Activated CD8-positive, alpha-beta T cell treated with anti-CD3 and anti-CD28 coated beads for 36 hours (primary cell): ENCODE results near the gene RNF19B. TPM values are rescaled to one million over a fixed set of nuclear protein-coding genes. Genes with fewer than 3 reads are reported as not detected.

ENCODE experiments used
- ATAC-seq: fragments of 200-7000 bp; cut with Tn5 transposase; one replicate; pipeline ENCODE4 v1.10.0; 2021; ENCODE audit warnings: mild to moderate bottlenecking, moderate library complexity
- CTCF ChIA-PET: fragments of 350-600 bp; sonication (Branson Sonifier 250); formaldehyde crosslinking; loops from one replicate; lab custom pipeline; 2021; ENCODE audit warnings: antibody characterized with exemption; lab: Charles Lee
- POLR2A ChIA-PET: fragments of 350-600 bp; sonication (Branson Sonifier 250); formaldehyde crosslinking; loops from one replicate; lab custom pipeline; 2021; ENCODE audit warnings: antibody characterized with exemption; lab: Charles Lee
- DNase-seq: peaks from one replicate; pipeline ENCODE4 v3.0.0-alpha.2; 2020
- H3K27ac Mint-ChIP-seq: one replicate; pipeline ENCODE4 v1.8.0; 2021; ENCODE audit warnings: mild to moderate bottlenecking, mixed read lengths
- H3K27me3 Mint-ChIP-seq: one replicate; pipeline ENCODE4 v1.8.0; 2021; ENCODE audit warnings: mixed read lengths
- H3K36me3 Mint-ChIP-seq: one replicate; pipeline ENCODE4 v1.8.0; 2021; ENCODE audit warnings: low read depth, mixed read lengths
- H3K4me1 Mint-ChIP-seq: one replicate; pipeline ENCODE4 v1.8.0; 2021; ENCODE audit warnings: low read depth, mixed read lengths
- H3K4me3 Mint-ChIP-seq: one replicate; pipeline ENCODE4 v1.8.0; 2021; ENCODE audit warnings: mild to moderate bottlenecking, moderate library complexity, mixed read lengths
- H3K9me3 Mint-ChIP-seq: one replicate; pipeline ENCODE4 v1.8.0; 2021; ENCODE audit warnings: mixed read lengths
- intact Hi-C: fragments of 100-400 bp; cut with micrococcal nuclease; formaldehyde crosslinking; loops from one replicate; pipeline ENCODE4 v1.10.0; 2022
- total RNA-seq, 2 experiments: library from RNA; stranded (reverse); gene quantifications; one replicate each; pipeline ENCODE4 v1.2.3, GENCODE V29; 2021
- TF ChIP-seq, protein P1 (sequence below): fragments of 200-600 bp; IDR thresholded peaks from one replicate; pipeline ENCODE4 v1.8.0; 2022; ENCODE audit warnings: antibody characterized with exemption, mild to moderate bottlenecking

The RNF19B gene
- total RNA-seq, 2 experiments from 2014 or later, result 10.6 to 10.9 TPM

DNA sequence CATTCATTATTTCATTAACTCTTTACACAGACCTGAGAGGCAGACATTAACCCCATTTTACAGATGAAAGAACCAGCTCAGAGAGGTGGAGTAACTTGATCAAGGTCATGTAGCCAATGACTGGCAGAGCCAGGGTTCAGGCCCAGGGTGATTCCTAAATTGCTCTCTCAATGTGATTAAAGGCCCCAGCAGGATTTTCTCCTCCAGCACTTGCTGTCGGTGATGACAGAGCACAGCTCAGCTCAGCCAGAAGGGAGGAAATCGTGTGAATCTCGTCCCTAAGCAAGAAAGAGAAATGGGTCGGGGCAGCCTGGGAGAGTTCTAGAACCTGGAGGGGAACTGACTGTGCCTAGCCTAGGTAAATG, 19.5 kb upstream of the RNF19B start:
- Mint-ChIP-seq H3K4me3 (no peak overlapping the region), H3K27me3 (no peaks in the 10 kb centered on the region), H3K36me3 (no peaks in the 10 kb centered on the region), H3K4me1 (peaks cover 52% of the 10 kb centered on the region), H3K27ac (peak overlapping the region; percentile 25), H3K9me3 (no peaks in the 10 kb centered on the region)
- TF ChIP-seq, protein P1, sequence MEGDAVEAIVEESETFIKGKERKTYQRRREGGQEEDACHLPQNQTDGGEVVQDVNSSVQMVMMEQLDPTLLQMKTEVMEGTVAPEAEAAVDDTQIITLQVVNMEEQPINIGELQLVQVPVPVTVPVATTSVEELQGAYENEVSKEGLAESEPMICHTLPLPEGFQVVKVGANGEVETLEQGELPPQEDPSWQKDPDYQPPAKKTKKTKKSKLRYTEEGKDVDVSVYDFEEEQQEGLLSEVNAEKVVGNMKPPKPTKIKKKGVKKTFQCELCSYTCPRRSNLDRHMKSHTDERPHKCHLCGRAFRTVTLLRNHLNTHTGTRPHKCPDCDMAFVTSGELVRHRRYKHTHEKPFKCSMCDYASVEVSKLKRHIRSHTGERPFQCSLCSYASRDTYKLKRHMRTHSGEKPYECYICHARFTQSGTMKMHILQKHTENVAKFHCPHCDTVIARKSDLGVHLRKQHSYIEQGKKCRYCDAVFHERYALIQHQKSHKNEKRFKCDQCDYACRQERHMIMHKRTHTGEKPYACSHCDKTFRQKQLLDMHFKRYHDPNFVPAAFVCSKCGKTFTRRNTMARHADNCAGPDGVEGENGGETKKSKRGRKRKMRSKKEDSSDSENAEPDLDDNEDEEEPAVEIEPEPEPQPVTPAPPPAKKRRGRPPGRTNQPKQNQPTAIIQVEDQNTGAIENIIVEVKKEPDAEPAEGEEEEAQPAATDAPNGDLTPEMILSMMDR, result no peak
- intact Hi-C loops, result no loop called here
- POLR2A ChIA-PET, result interaction anchor here (2.3 kb wide), 1 partner anchor 19 kb away, joined by 7 read pairs; the partner anchor contains the start of gene RNF19B
- ATAC-seq, result no peak
- CTCF ChIA-PET, result interaction anchor here (0.5 to 1.8 kb wide), 5 partner anchors 8 to 111 kb away, joined by 3 to 5 read pairs (median 4); no protein-coding TSS in a partner anchor
- DNase-seq, result no peak

DNA sequence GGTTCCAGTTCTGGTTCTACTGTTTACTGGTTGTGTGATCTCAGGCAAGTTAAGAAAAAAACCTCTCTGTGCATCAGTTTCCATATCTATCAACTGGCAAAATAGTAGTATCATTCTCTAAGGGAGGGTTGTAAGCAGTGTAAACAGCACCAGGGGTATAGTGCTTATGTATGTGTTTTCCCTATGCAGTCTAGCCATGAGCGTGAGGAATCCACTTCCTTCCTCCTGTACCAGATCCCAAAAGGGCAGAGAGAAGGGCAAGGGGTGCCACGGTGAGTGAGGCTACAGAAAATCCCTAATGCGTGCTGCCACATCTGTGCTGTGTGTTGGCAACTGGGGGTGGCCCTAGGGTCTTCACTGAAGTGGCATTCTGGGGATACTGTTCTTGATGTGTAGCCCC, 18.4 kb upstream of the RNF19B start:
- DNase-seq (no peak), ATAC-seq (no peak)
- Mint-ChIP-seq H3K9me3 (no peaks in the 10 kb centered on the region), H3K27me3 (no peaks in the 10 kb centered on the region), H3K27ac (peak overlapping the region; percentile 59), H3K4me3 (no peak overlapping the region), H3K36me3 (no peaks in the 10 kb centered on the region), H3K4me1 (peaks cover 44% of the 10 kb centered on the region)
- ChIA-PET POLR2A (no interaction called here), CTCF (interaction anchor here (1.8 kb wide), 1 partner anchor 10 kb away, joined by 4 read pairs; no protein-coding TSS in a partner anchor)
- intact Hi-C loops, result no loop called here
- TF ChIP-seq, protein P1, result no peak

DNA sequence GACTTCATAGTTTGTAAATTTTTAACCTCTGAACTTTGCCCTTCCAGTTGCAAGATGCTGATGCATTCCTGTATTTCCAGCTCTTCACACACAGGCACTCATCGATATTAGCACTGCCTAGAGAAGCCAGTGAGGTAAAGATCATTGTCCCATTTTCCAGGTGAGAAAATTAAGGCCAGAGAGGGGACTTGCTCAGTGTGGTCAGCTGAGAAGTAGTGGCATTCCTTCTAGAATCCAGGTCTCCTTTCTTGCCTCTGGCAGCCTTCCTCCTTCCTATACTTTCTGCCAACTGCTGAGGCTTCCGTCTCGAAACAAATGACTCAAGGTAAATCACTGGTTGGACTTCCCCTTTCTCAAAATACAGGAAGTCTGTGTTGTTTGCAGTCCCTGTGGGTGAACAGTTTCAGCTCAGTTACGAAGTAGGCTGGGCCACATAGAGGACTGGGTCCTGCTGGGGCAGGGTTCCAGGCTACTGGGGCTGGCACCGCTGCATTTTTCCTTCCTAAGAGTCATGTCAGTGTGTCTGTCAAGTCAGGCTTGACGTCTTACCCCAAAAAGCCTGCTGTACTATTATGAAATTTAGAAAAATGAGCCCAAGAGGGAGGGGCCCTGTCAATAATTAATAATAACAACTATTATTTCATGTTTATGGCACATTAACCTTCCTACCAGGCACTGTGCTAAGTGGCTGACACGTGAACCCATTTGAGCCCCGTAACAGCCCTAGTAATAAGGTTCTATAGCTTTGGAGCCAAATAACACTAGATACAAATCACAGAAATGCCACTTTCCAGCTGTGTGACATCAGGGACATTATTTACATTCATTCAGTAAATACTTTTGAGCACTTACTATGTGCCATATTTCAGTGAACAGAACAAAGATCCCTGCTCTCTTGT, 16.6 kb upstream of the RNF19B start:
- Mint-ChIP-seq H3K27me3 (no peaks in the 10 kb centered on the region), H3K4me1 (peaks cover 44% of the 10 kb centered on the region), H3K36me3 (no peaks in the 10 kb centered on the region), H3K9me3 (no peaks in the 10 kb centered on the region), H3K4me3 (peak overlapping the region; percentile 28), H3K27ac (peak overlapping the region; percentile 78)
- intact Hi-C loops, result no loop called here
- ChIA-PET POLR2A (interaction anchor here (0.8 to 2.5 kb wide), 9 partner anchors 7 to 46 kb away, joined by 3 to 13 read pairs (median 4); no protein-coding TSS in a partner anchor), CTCF (interaction anchor here (0.7 to 1.7 kb wide), 10 partner anchors 10 to 157 kb away, joined by 3 to 10 read pairs (median 5); partner anchors contain the start of gene RNF19B)
- TF ChIP-seq, protein P1, result no peak
- DNase-seq (peak; percentile 74), ATAC-seq (peak; percentile 97)

DNA sequence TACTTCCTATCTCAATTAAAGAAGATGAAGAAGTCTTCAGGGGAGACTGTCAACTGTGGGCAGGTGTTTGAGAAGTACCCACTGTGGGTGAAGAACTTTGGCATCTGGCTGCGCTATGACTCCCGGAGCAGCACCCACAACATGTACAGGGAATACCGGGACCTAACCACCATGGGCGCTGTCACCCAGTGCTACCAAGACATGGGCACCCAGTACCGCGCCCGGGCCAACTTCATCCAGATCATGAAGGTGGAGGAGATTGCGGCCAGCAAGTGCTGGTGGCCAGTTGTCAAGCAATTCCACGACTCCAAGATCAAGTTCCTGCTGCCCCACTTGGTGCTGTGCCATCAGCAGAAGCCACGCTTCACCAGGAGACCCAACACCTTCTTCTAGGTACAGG, 15.5 kb upstream of the RNF19B start:
- Mint-ChIP-seq H3K36me3 (no peaks in the 10 kb centered on the region), H3K27me3 (no peaks in the 10 kb centered on the region), H3K27ac (peak overlapping the region; percentile 15), H3K9me3 (no peaks in the 10 kb centered on the region), H3K4me1 (peaks cover 41% of the 10 kb centered on the region), H3K4me3 (no peak overlapping the region)
- intact Hi-C loops, result no loop called here
- DNase-seq, result no peak
- POLR2A ChIA-PET, result interaction anchor here (0.8 to 2.5 kb wide), 5 partner anchors 9 to 45 kb away, joined by 3 to 12 read pairs (median 4); no protein-coding TSS in a partner anchor
- TF ChIP-seq, protein P1, result no peak
- no peak for ATAC-seq
- CTCF ChIA-PET, result interaction anchor here (1.0 to 1.6 kb wide), 5 partner anchors 8 to 74 kb away, joined by 3 to 10 read pairs (median 7); partner anchors contain the start of gene RNF19B

DNA sequence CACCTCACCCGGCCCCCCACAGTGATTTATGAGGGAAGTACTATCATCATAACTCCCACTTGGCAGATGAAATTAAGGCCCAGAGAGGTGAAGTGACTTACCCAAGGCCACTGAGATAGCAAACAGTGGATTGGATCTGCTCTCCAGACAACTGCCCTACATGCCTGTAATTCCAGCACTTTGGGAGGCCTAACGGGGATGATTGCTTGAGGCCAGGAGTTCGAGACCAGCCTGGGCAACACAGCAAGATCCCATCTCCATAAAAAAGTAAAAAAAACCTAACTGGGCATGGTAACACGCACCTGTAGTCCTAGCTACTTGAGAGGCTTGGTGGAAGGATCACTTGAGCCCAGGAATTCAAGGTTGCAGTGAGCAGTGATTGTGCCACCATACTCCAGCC, 14.2 kb upstream of the RNF19B start:
- Mint-ChIP-seq H3K9me3 (no peaks in the 10 kb centered on the region), H3K4me1 (peaks cover 32% of the 10 kb centered on the region), H3K27me3 (no peaks in the 10 kb centered on the region), H3K36me3 (no peaks in the 10 kb centered on the region), H3K27ac (no peak overlapping the region), H3K4me3 (no peak overlapping the region)
- intact Hi-C loops, result no loop called here
- ChIA-PET POLR2A (no interaction called here), CTCF (interaction anchor here (1.1 kb wide), 1 partner anchor 11 kb away, joined by 3 read pairs; no protein-coding TSS in a partner anchor)
- ATAC-seq, result no peak
- TF ChIP-seq, protein P1, result no peak
- DNase-seq, result no peak
